SK-MEL-5 (cell line): ENCODE measurements around the gene GNAT3. TPM values are rescaled to one million over a fixed set of nuclear protein-coding genes. Genes with fewer than 3 reads are reported as not detected.

Experiments
- DNase-seq: peaks from one replicate; pipeline ENCODE4 v3.0.0-alpha.2; 2016; ENCODE audit warnings: low read depth, low spot score
- in situ Hi-C: cut with HindIII; loops from 2 replicates; pipeline ENCODE4 v1.10.0; 2016; ENCODE audit warnings: low sequenced_read_pairs, high pct_unique_total_duplicates, low pct_unique_long_range_greater_than_20kb
- polyA plus RNA-seq, 2 experiments: library from polyadenylated mRNA; depleted of rRNA; stranded (reverse); fragments of >200 nt; gene quantifications; 2 replicates each; pipeline ENCODE4 v1.2.3, GENCODE V29; 2015
- total RNA-seq: library from RNA; depleted of rRNA; stranded (reverse); fragments of >200 nt; shearing (Covaris generic); gene quantifications from 2 replicates; pipeline ENCODE4 v1.2.3, GENCODE V29; 2014; rRNA removed

GNAT3 gene
- not detected in 2 replicates for total RNA-seq
- polyA plus RNA-seq (2015; cell fraction: cytosol; rRNA removed) = not detected in 2 replicates
- not detected in 2 replicates for polyA plus RNA-seq (2015; cell fraction: nucleus; rRNA removed)

DNA sequence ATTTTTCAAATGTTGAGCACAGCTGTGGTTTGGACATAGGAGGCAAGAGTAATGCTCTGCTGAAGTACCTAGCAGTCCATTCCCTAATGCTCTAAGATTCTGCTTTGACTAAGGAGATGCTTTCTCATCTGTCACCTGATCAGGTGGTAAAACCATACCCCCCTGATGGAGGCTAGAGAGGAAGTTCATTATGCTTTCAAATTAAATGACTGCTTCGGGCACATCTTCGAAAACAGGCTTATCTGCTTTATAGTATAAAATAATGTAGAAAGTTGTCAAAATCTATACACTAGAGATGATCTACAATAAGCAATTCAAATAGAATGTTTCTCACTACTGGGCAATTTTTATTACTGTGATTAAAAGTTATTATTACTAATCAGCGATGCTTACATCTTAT is at the start of gene GNAT3:
TSS of gene GNAT3 (minus strand) at position 101 of the 400 bp plus-strand sequence. CDS start 138 bp downstream, outside the sequence.
- no peak for DNase-seq
- in situ Hi-C loops = no loop called here

DNA sequence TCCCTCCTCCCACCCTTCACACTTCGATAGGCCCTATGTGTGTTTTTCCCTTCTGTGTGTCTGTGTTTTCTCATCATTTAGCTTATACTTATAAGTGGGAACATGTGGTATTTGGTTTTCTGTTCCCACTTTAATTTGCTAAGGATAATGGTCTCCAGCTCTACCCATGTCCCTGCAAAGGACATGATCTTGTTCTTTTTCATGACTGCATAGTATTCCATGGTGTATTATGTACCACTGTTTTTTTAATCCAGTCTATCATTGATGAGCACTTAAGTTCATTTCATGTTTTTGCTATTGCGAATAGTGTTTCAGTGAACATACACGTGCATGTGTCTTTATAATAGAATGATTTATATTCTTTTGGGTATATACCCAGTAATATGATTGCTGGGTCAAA is 46.3 kb upstream of the GNAT3 start:
- DNase-seq = no peak
- in situ Hi-C loops = no loop called here

DNA sequence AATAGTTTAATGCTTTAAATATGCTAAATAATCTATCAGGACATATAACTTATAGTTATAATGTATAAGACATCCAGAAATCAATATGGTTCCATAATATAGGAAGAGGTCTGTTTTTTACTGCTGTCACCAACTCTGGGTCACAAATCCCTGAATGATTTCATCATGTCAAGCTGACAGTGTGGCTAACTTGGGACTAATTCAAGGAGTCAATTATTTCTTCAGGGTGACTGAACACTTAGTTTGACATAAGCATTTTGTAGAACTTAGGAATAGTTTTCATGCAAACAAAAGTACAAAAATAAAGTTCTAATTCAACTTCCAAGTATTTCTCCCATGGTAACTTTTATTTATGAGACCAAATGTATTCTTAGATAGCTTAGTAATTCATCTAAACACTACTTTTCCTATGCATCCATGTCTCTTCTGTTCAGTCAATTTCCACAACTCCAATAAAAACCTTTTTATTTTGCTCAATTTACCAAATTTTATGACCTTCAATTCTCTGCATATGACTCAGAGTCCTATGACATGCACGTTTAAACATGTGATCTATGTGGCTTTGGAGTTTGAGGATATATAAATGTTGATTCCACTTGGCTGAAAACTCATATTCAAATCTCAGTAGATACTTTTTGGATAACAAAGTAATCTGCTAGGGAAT is 40.3 kb upstream of the GNAT3 start:
- in situ Hi-C loops = no loop called here
- peak; percentile 36 for DNase-seq

DNA sequence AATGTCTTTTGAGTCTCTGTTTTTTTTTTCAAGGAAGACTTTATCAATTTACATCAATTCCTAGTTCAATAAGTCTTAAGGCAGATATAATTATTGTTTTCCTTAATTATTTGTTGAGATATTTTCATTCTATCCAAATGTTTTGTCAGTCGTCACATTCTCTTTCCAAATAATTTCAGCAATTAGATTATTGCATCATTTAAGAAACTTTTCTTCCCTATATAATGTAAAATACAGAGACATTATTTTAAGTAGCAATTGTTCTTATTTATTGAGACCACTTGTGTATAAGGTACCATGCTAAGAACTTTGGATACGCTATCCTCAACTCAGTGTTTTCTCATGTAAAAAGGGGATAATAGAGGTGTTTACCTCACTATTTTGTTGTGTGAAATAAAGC is 38.1 kb upstream of the GNAT3 start:
- in situ Hi-C loops = no loop called here
- no peak for DNase-seq

DNA sequence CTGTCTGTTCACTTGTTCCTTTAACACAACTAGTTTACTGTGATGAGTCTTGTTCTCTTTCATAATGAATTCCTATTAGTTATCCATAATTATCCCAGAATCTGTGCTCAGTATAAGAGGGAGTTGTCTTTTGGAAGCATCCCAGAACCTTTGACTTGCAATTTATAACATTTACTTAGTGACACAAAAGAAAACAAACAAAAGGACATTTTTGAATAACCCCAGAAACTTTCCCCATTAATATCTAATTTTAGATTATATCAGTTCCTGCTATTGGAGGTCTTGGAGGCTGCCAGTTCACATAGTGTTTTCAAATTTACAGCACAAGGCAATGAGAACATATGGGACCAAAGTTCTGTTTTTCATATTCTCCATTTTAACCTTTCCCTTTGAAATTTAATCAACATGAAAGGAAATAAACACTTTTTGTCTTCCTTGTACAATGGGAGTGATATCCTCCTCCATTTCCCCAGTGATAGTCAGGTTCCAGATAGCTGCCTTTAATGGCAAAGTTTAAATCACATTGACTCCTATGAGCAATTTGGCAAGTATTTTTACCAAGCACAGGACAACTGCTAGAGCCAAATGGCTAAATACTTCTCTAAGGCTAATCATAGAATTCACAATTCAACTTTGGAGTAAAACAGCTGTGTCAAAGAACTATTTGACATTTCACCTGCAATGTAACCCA is 37.1 kb upstream of the GNAT3 start:
- in situ Hi-C loops = no loop called here
- DNase-seq = no peak

DNA sequence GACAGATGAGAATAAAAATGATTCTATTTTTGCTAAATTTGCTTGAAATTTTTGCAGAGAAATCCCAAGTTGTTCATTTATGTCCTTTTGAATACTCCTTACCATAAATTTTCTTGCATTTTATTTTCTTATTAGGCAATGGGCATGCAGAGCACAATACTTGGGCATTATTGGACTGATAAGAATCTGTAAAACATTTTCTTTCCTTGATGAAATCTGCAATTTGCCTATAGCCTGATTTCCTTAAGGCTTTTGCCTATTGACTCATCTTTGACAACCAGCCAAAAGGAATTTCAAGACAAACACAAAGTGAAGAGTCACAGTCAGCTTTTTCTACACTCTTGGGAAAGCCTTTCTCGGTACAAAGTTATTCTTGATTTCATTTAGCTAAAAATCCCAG is 30.5 kb upstream of the GNAT3 start:
- DNase-seq = no peak
- in situ Hi-C loops = no loop called here

DNA sequence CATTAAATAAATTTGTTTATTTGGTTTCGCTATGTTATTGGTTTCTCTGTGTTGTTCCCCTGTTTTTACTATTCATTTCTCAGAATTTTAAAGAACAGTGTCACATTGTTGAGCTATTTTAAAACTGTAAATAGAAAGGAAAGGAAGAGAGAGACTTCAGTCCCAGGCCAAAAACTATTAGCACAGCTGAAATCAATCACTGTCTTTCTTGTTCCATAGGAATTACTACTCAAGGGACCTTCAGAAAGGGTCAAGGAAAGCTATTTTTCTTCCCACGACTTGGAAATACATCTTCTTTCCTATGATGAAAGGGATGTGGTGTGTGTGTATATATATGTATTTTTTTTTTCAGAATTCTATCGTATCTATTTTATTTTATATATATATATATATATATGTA is 29.0 kb upstream of the GNAT3 start:
- in situ Hi-C loops = no loop called here
- DNase-seq = no peak

DNA sequence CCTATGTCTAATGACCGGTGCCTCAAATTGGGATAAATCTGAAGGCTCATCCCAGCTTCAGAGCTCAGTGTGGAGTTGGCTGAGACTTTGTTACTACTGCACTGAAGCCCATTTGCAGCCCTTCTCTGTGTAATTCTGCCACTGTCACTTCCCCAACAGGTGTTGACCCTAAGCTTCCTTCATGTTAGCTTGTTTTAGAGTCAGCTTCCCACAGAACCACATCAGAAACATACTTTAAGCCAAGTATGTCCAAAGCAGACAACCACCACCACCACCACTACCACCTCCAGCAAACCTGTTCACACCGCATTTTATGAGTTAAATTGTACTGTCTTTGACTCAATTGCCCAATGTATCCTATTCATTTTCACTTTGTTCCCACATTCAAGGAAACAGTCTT is 25.2 kb upstream of the GNAT3 start:
- DNase-seq = no peak
- in situ Hi-C loops = no loop called here

DNA sequence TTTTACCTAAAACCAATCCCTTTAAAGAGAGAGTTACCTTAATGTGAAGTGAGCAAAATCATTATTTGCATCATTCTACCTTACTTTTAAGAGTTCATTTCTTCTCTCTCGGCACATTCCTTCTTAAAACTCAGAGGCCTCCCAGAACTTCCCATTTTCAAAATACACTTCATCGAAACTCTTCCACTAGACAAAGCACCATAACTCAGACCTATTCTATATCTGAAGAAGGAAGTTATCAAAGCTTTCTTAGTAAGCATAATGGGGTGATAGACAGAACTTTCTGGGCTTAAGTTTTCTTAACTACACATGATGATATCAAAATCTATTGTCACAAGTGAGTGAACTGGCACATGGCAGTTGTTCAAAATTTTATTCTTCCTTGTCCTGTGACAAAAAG is 24.6 kb upstream of the GNAT3 start:
- in situ Hi-C loops = no loop called here
- no peak for DNase-seq

DNA sequence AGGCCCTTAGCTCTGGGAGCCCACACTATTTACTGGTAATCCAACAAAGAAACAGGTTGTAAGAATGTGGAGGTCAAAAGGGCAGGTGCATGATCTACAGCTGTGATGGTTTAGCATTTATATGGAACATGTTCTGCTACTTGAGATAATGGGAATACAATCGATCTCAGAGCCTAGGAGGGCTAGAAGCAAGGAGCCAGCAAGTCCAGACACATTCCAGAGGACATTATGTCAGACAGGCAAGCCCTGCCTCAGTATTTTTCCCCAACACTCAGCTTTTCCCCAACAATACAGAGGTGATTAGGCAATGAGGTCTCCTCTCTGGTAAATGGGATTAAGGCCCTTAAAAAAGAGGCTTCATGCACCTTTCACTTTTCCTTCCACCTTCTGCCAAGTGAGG is 21.4 kb upstream of the GNAT3 start:
- in situ Hi-C loops = no loop called here
- DNase-seq = no peak

DNA sequence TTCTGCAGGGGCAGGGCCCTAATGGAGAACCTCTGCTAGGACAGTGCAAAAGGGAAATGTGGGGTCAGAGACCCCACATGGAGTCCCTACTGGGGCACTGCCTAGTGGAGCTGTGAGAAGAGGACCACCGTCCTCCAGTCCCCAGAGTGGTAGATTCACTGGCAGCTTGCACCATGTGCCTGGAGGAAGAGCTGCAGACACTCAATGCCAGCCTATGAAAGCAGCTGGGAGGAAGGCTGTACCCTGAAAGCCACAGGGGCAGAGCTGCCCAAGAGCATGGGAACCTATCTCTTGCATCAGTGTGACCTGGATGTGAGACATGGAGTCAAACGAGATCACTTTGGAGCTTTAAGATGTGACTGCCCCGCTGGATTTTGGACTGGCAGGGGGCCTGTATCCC is 20.3 kb upstream of the GNAT3 start:
- in situ Hi-C loops = no loop called here
- no peak for DNase-seq

DNA sequence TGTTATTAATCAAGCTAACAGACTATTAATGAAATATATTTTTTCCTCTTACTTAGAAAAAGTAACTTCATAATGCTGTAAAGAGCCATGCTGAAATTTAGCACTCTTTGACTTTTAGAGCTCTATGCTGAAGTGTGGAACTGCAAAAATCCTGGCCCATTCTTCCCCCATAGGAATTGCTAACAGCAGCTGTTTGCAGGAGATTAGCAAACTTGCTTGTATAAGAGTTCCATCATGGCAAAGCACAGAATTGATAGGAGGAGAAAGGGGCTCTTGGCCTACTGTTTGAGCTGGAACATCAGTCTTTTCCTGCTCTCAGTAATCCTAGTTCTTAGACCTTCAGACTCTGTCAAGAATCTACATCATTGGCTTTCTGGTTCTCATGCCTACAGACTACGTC is 18.3 kb upstream of the GNAT3 start:
- in situ Hi-C loops = no loop called here
- DNase-seq = no peak

DNA sequence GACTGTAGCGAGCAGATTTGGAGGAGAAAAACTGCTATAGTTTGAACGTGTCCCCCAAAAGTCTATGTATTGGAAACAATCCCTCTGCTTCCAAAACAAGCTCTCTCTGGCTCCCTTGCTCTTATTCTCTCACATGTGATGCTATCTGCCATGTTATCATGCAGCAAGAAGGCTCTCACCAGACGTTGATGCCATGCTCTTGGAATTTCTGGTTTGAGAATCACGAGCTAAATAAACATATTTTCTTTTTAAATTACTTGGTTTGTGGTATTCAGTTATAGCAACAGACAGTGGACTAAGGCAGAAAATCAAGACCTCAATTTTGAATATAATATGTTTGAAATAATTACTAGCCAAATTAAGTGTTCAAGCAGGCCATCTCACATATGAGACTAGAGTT is 17.5 kb upstream of the GNAT3 start:
- no peak for DNase-seq
- in situ Hi-C loops = no loop called here

DNA sequence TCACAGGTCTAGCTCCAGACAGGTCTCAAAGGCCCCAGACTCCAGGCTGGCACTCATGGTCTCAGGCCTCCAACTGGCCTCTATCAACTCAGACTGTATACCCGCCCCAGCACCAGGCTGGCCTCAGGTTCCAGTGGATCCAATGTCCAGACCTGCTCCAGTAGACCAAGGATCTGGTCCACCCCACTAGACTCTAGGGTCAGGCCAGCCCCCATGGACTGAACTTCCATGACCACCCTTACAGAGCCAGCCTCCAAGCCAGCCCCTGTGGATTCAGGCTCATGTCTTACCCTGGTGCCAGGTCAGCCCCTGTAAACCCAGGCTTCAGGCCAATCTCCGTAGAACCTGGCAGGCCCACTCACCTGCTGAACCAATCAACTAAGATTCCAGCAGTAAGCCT is 16.8 kb upstream of the GNAT3 start:
- DNase-seq = no peak
- in situ Hi-C loops = no loop called here

DNA sequence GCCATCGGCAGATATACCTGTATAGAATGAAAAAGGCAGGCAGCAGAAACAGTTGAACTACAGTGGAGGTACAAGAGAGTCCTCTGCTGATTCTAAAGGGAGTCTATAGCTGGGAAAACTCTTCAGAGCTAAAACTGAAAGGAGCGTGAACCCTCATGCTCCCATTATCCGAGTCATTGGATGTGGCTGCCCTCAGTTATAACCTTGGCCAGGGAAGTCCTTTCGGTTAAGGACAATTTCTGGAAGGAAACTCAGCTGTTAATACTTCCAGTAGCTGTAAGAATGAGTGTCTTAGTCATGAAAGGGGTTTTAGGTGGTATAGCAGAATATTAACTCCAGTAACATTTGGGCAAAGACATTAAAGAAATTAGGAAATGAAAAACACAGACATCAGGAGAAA is 14.6 kb upstream of the GNAT3 start:
- DNase-seq = no peak
- in situ Hi-C loops = no loop called here

DNA sequence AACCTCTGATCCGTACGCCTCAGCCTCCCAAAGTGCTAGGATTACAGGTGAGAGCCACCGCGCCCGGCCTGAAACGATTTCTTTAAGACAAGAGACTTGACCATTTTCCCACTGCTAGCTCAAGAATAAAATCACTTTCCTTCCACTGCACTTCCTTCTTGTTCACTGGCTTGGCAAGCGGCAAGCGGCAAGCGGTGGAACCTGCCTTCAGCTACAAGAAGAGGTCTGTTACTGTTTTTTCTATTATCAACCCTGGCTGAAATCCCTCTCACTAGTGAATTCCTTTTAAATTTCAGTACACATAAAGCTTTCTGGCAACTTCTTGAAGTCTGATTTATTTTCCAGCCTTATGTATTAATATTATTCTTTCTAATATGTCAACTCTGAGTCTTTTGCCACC is 12.8 kb upstream of the GNAT3 start:
- no peak for DNase-seq
- in situ Hi-C loops = no loop called here

DNA sequence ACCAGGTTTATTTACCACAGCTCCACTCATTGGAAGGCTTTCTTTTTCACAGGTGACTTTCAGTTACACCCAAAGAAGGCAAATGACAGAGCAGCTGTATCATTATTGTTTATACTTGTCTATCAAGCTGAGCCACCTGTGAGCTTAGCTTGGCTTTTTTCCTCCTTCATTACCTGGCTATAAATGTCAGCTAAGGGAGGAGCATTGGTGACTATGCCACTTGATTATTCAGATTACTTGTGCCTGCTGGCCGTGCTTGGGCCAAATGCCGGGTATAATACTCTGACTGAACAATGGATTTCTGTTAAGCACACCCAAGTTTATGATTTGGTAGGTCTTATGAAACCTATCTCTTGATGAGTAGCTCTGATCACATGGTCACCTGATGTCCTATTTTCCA is 9.9 kb upstream of the GNAT3 start:
- no peak for DNase-seq
- in situ Hi-C loops = no loop called here

DNA sequence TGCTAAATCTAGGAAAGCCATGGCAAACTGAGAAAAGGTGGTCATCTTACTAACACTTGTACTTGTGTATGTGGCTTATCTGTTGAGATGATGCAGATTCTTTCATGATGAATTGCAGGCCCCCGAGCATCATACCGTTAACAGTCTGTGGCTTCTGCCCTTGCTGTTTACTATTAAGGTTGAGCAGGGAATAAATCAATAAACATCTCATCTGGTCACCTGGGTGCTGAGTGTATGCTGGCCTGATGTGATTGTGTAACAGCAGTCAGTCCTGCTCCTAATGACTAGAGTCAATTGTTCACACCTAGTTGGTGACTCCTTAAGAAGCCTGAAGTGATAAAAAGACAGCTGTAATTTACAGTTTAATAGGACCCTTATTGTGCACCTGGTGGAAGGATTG is 8.3 kb upstream of the GNAT3 start:
- no peak for DNase-seq
- in situ Hi-C loops = no loop called here

DNA sequence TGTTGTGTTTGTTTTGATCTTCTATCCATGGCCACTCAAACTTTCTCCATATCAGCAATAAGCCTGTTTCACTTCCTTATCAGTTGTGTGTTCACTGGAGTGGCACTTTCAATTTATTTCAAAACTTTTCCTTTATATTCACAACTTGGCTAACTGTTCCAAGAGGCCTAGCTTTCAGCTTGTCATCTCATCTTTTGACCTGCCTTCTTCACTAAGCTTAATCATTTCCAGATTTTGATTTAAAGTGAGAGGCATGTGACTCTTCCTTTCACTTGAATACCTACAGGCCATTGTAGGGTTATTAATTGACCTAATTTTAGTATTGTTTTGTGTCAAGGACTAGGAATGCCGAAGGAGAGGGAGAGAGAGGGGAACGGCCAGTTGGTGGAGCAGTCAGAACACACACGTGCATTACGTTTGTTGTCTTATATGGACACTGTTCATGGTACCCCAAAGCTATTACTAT is 5.5 kb upstream of the GNAT3 start:
- in situ Hi-C loops = no loop called here
- DNase-seq = no peak
